HG03039 (cell line): Measurements from ENCODE around the gene RASGRP4.
"Not testable (repeated sequence)": the region's sequence is repeated elsewhere in the genome, so short reads cannot be mapped to it uniquely, and the experiment has no call there.

Experiments used
- ATAC-seq: cut with Tn5 transposase; IDR thresholded peaks from one replicate; pipeline ENCODE4 v1.9.1; 2021; ENCODE audit warnings: mild to moderate bottlenecking, moderate library complexity; ENCODE audit not compliant: unreplicated experiment

RASGRP4 gene

GRCh38 chr19:38425810-38426466 is at the start of gene RASGRP4:
Gene RASGRP4 (minus strand): TSS chr19:38426219. CDS start chr19:38426091, 128 bp downstream.
- no peak for ATAC-seq

GRCh38 chr19:38475176-38475575 is 49.2 kb upstream of the RASGRP4 start:
- ATAC-seq: no peak

- no peak for ATAC-seq
Measured at GRCh38 chr19:38473201-38473600, 47.2 kb upstream of the RASGRP4 start.

GRCh38 chr19:38472725-38473124 is 46.7 kb upstream of the RASGRP4 start:
- ATAC-seq: not testable (repeated sequence)

- ATAC-seq: no peak
Measured at GRCh38 chr19:38470788-38471480, 44.9 kb upstream of the RASGRP4 start.

GRCh38 chr19:38469151-38469550 is 43.1 kb upstream of the RASGRP4 start:
- no peak for ATAC-seq

GRCh38 chr19:38467541-38468525 is 41.8 kb upstream of the RASGRP4 start:
- no peak for ATAC-seq

- no peak for ATAC-seq
Measured at GRCh38 chr19:38466050-38466449, 40.0 kb upstream of the RASGRP4 start.

GRCh38 chr19:38464421-38465082 is 38.5 kb upstream of the RASGRP4 start:
- ATAC-seq: no peak

GRCh38 chr19:38463365-38463764 is 37.3 kb upstream of the RASGRP4 start:
- ATAC-seq: no peak

- no peak for ATAC-seq
Measured at GRCh38 chr19:38458991-38459390, 33.0 kb upstream of the RASGRP4 start.

- ATAC-seq: no peak
Measured at GRCh38 chr19:38457690-38458405, 31.8 kb upstream of the RASGRP4 start.

- no peak for ATAC-seq
Measured at GRCh38 chr19:38457202-38457601, 31.2 kb upstream of the RASGRP4 start.

GRCh38 chr19:38455031-38455430 is 29.0 kb upstream of the RASGRP4 start:
- no peak for ATAC-seq

GRCh38 chr19:38453596-38453995 is 27.6 kb upstream of the RASGRP4 start:
- ATAC-seq: no peak

GRCh38 chr19:38452430-38453366 is 26.7 kb upstream of the RASGRP4 start:
- no peak for ATAC-seq

GRCh38 chr19:38451629-38452028 is 25.6 kb upstream of the RASGRP4 start:
- ATAC-seq: no peak

- ATAC-seq: no peak
Measured at GRCh38 chr19:38451036-38451435, 25.0 kb upstream of the RASGRP4 start.

GRCh38 chr19:38449518-38449917 is 23.5 kb upstream of the RASGRP4 start:
- ATAC-seq: no peak
